22Rv1 (cell line): ENCODE results near the gene ANK2.

ENCODE experiments used
- CTCF ChIP-seq: fragments of 450-650 bp; IDR thresholded peaks from 2 replicates; pipeline ENCODE4 v1.5.1; 2017; ENCODE audit warnings: mild to moderate bottlenecking
- ZFX ChIP-seq: fragments of 450-650 bp; IDR thresholded peaks from 2 replicates; pipeline ENCODE4 v1.6.1; 2017; ENCODE audit warnings: antibody characterized with exemption, borderline replicate concordance

- TF ChIP-seq CTCF (no peak), ZFX (no peak)
These were observed 11.4 kb downstream of the ANK2 start for GRCh38 chr4:113060853-113061252.
